DND-41 (cell line): Measurements from ENCODE around the gene NR1H3.

ENCODE experiments used
- ATAC-seq: fragments of 200-7000 bp; cut with Tn5 transposase; 3 replicates; pipeline ENCODE4 v1.9.1; 2021; ENCODE audit warnings: low read depth; ENCODE audit not compliant: insufficient read depth
- DNase-seq: peaks from one replicate; pipeline ENCODE4 v3.0.0-alpha.2; 2020
- H2AFZ ChIP-seq: 2 replicates; pipeline ENCODE4 v1.6.0; 2012; ENCODE audit warnings: low read depth, low read length
- H3K27ac ChIP-seq: 2 replicates; pipeline ENCODE4 v1.5.1; 2012; ENCODE audit warnings: low read length, inconsistent platforms
- H3K27me3 ChIP-seq: fragments of 200-600 bp; sonication (generic); 2 replicates; pipeline ENCODE4 v1.6.0; 2012; ENCODE audit warnings: low read length, mild to moderate bottlenecking, inconsistent platforms; ENCODE audit not compliant: insufficient read depth, poor library complexity
- H3K36me3 ChIP-seq: 2 replicates; pipeline ENCODE4 v1.5.1; 2012; ENCODE audit warnings: low read length, inconsistent platforms; ENCODE audit not compliant: insufficient read depth
- H3K4me1 ChIP-seq: 2 replicates; pipeline ENCODE4 v1.5.1; 2012; ENCODE audit warnings: mild to moderate bottlenecking, low read length; ENCODE audit not compliant: insufficient read depth
- H3K4me2 ChIP-seq: 2 replicates; pipeline ENCODE4 v1.6.0; 2012; ENCODE audit warnings: mild to moderate bottlenecking, moderate library complexity, low read length, inconsistent platforms; ENCODE audit not compliant: insufficient read depth
- H3K4me3 ChIP-seq, 2 experiments: fragments of 200-600 bp in 1 of 2; shearing (Covaris generic) in 1 of 2; 2 replicates each; pipeline ENCODE4 v1.5.1; 2012 to 2016; ENCODE audit warnings: inconsistent platforms in 2 of 2, low read length in 2 of 2, mild to moderate bottlenecking in 2 of 2, low read depth in 1 of 2, moderate library complexity in 1 of 2
- H3K79me2 ChIP-seq: 2 replicates; pipeline ENCODE4 v1.6.0; 2012; ENCODE audit warnings: low read length, inconsistent platforms; ENCODE audit not compliant: insufficient read depth
- H3K9ac ChIP-seq: 2 replicates; pipeline ENCODE4 v1.6.0; 2012; ENCODE audit warnings: low read depth, mild to moderate bottlenecking, inconsistent platforms, low read length, moderate library complexity
- H3K9me3 ChIP-seq: 2 replicates; pipeline ENCODE4 v1.5.1; 2012; ENCODE audit warnings: low read length, moderate library complexity, mild to moderate bottlenecking, inconsistent platforms; ENCODE audit not compliant: insufficient read depth, severe bottlenecking
- H4K20me1 ChIP-seq: 2 replicates; pipeline ENCODE4 v1.6.0; 2012; ENCODE audit warnings: low read length; ENCODE audit not compliant: insufficient read depth
- EZH2 ChIP-seq: IDR thresholded peaks from 3 replicates; pipeline ENCODE4 v1.6.1; 2012; ENCODE audit warnings: borderline replicate concordance, low read depth, mild to moderate bottlenecking, moderate library complexity, low read length, inconsistent platforms; ENCODE audit not compliant: severe bottlenecking
- TF ChIP-seq, protein P1 (sequence below): IDR thresholded peaks from 2 replicates; pipeline ENCODE4 v1.5.1; 2012; ENCODE audit warnings: borderline replicate concordance, low read length, moderate library complexity, mild to moderate bottlenecking; ENCODE audit not compliant: poor library complexity, severe bottlenecking; ENCODE audit errors: extremely low read depth

Gene NR1H3

DNA sequence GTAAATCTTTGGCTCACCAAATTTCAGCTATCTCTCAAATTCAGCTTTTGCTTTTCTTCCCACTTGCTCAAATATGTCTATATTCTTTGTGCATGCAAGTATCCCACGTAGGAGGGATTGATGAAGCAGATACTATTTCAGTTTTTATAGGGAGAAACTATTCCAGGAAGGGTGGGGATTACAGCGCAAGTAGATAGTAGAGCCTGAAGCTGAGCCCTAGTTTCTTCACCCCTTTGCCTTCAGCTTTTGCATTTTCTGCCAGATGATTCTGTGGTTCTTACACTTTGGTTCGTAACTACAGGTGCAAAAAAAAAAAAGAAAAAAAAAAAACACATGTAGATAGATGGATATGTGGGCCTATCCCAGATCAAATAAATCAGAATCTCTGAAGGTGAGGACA, 6.0 kb upstream of the NR1H3 start:
- Histone ChIP-seq H3K4me1 (peaks cover 31% of the 10 kb centered on the region), H3K36me3 (no peaks in the 10 kb centered on the region; the same call in 1 of the 2 replicates), H3K4me2 (no peak overlapping the region), H3K9ac (no peak overlapping the region; the same call in 1 of the 2 replicates), H3K4me3 (no peak overlapping the region), H2AFZ (no peak overlapping the region), H3K79me2 (peaks cover 41% of the 10 kb centered on the region), H3K27me3 (no peaks in the 10 kb centered on the region), H4K20me1 (no peaks in the 10 kb centered on the region), H3K27ac (no peak overlapping the region), H3K9me3 (no peaks in the 10 kb centered on the region)
- no peak for TF ChIP-seq EZH2
- TF ChIP-seq, protein P1, sequence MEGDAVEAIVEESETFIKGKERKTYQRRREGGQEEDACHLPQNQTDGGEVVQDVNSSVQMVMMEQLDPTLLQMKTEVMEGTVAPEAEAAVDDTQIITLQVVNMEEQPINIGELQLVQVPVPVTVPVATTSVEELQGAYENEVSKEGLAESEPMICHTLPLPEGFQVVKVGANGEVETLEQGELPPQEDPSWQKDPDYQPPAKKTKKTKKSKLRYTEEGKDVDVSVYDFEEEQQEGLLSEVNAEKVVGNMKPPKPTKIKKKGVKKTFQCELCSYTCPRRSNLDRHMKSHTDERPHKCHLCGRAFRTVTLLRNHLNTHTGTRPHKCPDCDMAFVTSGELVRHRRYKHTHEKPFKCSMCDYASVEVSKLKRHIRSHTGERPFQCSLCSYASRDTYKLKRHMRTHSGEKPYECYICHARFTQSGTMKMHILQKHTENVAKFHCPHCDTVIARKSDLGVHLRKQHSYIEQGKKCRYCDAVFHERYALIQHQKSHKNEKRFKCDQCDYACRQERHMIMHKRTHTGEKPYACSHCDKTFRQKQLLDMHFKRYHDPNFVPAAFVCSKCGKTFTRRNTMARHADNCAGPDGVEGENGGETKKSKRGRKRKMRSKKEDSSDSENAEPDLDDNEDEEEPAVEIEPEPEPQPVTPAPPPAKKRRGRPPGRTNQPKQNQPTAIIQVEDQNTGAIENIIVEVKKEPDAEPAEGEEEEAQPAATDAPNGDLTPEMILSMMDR = no peak
- ATAC-seq (no peak), DNase-seq (no peak)

DNA sequence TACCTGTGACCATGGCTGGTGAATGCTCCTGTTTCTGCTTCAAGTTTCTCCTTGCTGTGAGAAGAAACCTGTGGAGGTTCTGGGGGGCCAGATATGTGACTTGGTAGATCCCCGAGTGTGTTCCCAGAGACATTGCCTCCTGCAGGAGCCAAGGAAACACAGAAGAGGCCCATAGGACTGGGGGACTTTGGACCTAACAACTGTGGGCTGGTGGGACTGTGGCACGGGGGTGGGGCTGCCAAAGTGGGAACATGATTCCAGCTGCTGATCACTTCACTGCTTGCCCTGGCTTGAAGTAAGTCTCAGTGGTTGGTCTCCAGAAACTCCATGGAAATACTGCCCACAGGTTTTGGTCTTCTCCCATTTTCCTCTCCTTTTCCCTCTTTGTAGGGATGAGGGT, 4.1 kb upstream of the NR1H3 start:
- no peak overlapping the region for H2AFZ ChIP-seq
- H4K20me1 ChIP-seq = no peaks in the 10 kb centered on the region
- H3K79me2 ChIP-seq = peaks cover 23% of the 10 kb centered on the region
- DNase-seq (no peak), ATAC-seq (no peak)
- no peaks in the 10 kb centered on the region; the same call in 1 of the 2 replicates for H3K36me3 ChIP-seq
- TF ChIP-seq EZH2 = no peak
- TF ChIP-seq, protein P1 = no peak
- no peaks in the 10 kb centered on the region for H3K9me3 ChIP-seq
- H3K4me1 ChIP-seq = peaks cover 15% of the 10 kb centered on the region
- no peak overlapping the region for H3K4me2 ChIP-seq
- no peak overlapping the region for H3K4me3 ChIP-seq
- H3K9ac ChIP-seq = no peak overlapping the region
- H3K27ac ChIP-seq = no peak overlapping the region
- H3K27me3 ChIP-seq = no peaks in the 10 kb centered on the region

DNA sequence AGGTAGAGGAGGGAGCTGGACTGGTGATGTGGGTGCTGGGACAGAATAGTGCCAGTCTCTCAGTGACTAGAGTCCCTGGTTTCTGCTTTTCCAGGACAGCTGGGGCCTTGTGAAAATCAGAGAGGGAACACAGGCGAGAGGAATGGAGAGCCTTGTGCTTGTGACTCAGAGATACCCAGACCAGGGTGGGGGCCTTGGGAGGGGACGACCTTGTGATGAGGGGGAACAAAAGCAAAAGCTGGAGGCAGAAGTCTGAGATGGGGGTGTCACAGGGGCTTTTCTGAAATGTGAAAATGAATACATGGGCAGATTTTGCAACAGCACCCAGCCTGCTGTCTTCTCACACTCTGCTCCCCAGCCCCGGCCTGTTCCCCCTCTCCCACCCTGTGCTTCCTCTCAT, 3.4 kb upstream of the NR1H3 start:
- H2AFZ ChIP-seq = no peak overlapping the region
- H3K79me2 ChIP-seq = peaks cover 16% of the 10 kb centered on the region
- no peaks in the 10 kb centered on the region for H3K36me3 ChIP-seq
- H4K20me1 ChIP-seq = no peaks in the 10 kb centered on the region
- H3K9ac ChIP-seq = no peak overlapping the region
- no peak overlapping the region for H3K4me3 ChIP-seq
- TF ChIP-seq, protein P1 = no peak
- TF ChIP-seq EZH2 = no peak
- peaks cover 12% of the 10 kb centered on the region for H3K4me1 ChIP-seq
- DNase-seq (no peak), ATAC-seq (no peak)
- H3K27me3 ChIP-seq = no peaks in the 10 kb centered on the region
- no peak overlapping the region for H3K4me2 ChIP-seq
- no peak overlapping the region for H3K27ac ChIP-seq
- H3K9me3 ChIP-seq = no peaks in the 10 kb centered on the region

DNA sequence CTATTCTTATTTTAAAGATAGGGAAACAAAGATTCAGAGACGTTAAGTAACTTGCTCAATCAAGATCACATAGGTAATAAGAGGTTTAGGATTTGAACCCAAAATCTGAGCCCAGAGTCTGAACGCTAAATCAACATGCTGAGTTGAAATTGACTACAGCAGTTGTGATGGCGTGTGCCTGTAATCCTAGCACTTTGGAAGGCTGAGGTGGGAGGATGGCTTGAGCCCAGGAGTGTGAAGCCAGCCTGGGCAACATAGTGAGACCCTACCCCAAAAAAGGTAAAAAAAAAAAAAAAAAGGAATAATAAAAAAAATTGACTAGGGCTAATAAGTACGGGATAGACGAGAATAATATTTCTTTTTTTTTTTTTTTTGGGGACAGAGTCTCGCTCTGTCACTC, 1.4 kb upstream of the NR1H3 start:
- no peak overlapping the region for H3K9ac ChIP-seq
- TF ChIP-seq, protein P1 = no peak
- TF ChIP-seq EZH2 = no peak
- no peak overlapping the region for H3K4me2 ChIP-seq
- DNase-seq = no peak
- H3K9me3 ChIP-seq = no peaks in the 10 kb centered on the region
- 0 out of 2 replicates have a peak, but pooled peaks cover under 1% of the 10 kb centered on the region for H3K79me2 ChIP-seq
- H3K4me3 ChIP-seq = no peak overlapping the region
- no peak overlapping the region for H2AFZ ChIP-seq
- H3K27me3 ChIP-seq = no peaks in the 10 kb centered on the region
- ATAC-seq = no peak
- no peaks in the 10 kb centered on the region for H3K4me1 ChIP-seq
- no peak overlapping the region for H3K27ac ChIP-seq
- H4K20me1 ChIP-seq = no peaks in the 10 kb centered on the region
- no peaks in the 10 kb centered on the region for H3K36me3 ChIP-seq
